IgD-negative memory B cell (primary cell): ENCODE results near the gene ODF2. TPM values are rescaled to one million over a fixed set of nuclear protein-coding genes. Genes with fewer than 3 reads are reported as not detected.
A peak's percentile ranks its signal among the peaks of the same experiment; 100 is the strongest.
"Not testable (repeated sequence)": the region's sequence is repeated elsewhere in the genome, so short reads cannot be mapped to it uniquely, and the experiment has no call there.

ENCODE experiments used
- H3K27ac Mint-ChIP-seq, 3 donors: one replicate each; pipeline ENCODE4 v1.8.0; 2020 to 2022; ENCODE audit warnings: mild to moderate bottlenecking in 3 of 3, mixed read lengths in 3 of 3, moderate library complexity in 1 of 3
- H3K27me3 Mint-ChIP-seq: one replicate; pipeline ENCODE4 v1.8.0; 2021; ENCODE audit warnings: mixed read lengths
- H3K36me3 Mint-ChIP-seq: one replicate; pipeline ENCODE4 v1.8.0; 2020; ENCODE audit warnings: mild to moderate bottlenecking, mixed read lengths
- H3K4me1 Mint-ChIP-seq, 3 donors: one replicate each; pipeline ENCODE4 v1.8.0; 2020 to 2022; ENCODE audit warnings: mixed read lengths in 3 of 3, mild to moderate bottlenecking in 1 of 3
- H3K4me3 Mint-ChIP-seq, 4 donors: one replicate each; pipeline ENCODE4 v1.8.0; 2020 to 2022; ENCODE audit warnings: mild to moderate bottlenecking in 4 of 4, mixed read lengths in 4 of 4, moderate library complexity in 3 of 4
- H3K9me3 Mint-ChIP-seq, 3 donors: one replicate each; pipeline ENCODE4 v1.8.0; 2020 to 2021; ENCODE audit warnings: mixed read lengths in 3 of 3, mild to moderate bottlenecking in 1 of 3
- polyA plus RNA-seq: library from polyadenylated mRNA; unstranded; fragments of 300-500 nt; fragmentation: Illumina TruSeq; gene quantifications from one replicate; pipeline ENCODE4 v1.2.3, GENCODE V29; 2021

Gene ODF2
- polyA plus RNA-seq, 1 donor from 2014 or later = 25.2 TPM

DNA sequence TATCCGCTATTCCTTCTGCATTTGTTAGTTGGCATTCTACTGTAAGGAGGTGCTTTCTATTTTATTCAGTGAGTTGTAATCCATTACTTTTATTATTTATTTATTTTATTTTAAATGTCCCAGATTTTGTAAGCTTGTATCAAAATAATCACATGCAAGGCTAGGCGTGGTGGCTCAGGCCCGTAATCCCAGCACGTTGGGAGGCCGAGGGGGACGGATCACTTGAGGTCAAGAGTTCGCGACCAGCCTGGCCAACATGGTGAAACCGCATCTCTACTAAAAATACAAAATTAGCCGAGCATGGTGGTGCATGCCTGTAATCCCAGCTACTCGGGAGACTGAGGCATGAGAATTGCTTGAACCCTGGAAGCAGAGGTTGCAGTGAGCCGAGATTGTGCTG is 50.1 kb downstream of the ODF2 start:
- Mint-ChIP-seq H3K4me1 (peaks cover 22 to 23% (median 22%) of the 10 kb centered on the region in 3 donors), H3K27ac (peak overlapping the region in 1 of 3 donors; percentile 90), H3K4me3 (peak overlapping the region in 3 of 4 donors; percentile 49 to 97 (median 93))
- not testable (repeated sequence) for H3K36me3 Mint-ChIP-seq, H3K27me3 Mint-ChIP-seq, H3K9me3 Mint-ChIP-seq

GRCh38 chr9:128512820-128513219 is 57.0 kb downstream of the ODF2 start:
- Mint-ChIP-seq H3K27ac (no peak overlapping the region), H3K36me3 (peaks cover 5% of the 10 kb centered on the region), H3K27me3 (no peaks in the 10 kb centered on the region), H3K4me1 (peaks cover 12 to 19% (median 15%) of the 10 kb centered on the region in 3 donors), H3K9me3 (no peaks in the 10 kb centered on the region), H3K4me3 (no peak overlapping the region)

DNA sequence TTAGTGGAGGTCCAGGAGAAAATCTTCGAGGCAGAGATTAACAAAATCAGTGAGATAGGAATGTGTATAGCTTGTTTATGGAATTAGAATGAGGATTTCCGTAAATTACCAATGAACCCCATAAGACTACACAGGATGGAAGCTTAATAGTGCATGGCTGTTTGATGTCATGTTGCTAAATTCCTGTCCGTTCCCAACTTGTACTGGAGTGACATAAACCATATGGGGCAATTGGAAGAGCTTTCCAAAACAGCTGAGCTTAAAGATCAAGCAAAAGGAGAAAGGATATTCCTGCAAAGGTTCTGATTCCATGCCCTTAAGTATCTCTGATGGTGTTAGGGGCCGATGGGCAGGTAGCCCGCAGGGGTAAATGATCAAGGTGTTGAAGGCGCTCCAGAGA is 66.2 kb downstream of the ODF2 start:
- Mint-ChIP-seq H3K27me3 (no peaks in the 10 kb centered on the region), H3K4me1 (no peaks in the 10 kb centered on the region), H3K27ac (no peak overlapping the region), H3K36me3 (peaks cover 15% of the 10 kb centered on the region), H3K4me3 (no peak overlapping the region), H3K9me3 (no peaks in the 10 kb centered on the region)

GRCh38 chr9:128523199-128523925 is 67.6 kb downstream of the ODF2 start:
- no peaks in the 10 kb centered on the region for H3K4me1 Mint-ChIP-seq
- no peak overlapping the region for H3K4me3 Mint-ChIP-seq
- H3K9me3 Mint-ChIP-seq = no peaks in the 10 kb centered on the region
- H3K27me3 Mint-ChIP-seq = no peaks in the 10 kb centered on the region
- peaks cover 13% of the 10 kb centered on the region for H3K36me3 Mint-ChIP-seq
- no peak overlapping the region for H3K27ac Mint-ChIP-seq

GRCh38 chr9:128526720-128527119 is 70.9 kb downstream of the ODF2 start:
- no peak overlapping the region for H3K4me3 Mint-ChIP-seq
- no peaks in the 10 kb centered on the region for H3K27me3 Mint-ChIP-seq
- H3K9me3 Mint-ChIP-seq = no peaks in the 10 kb centered on the region
- no peaks in the 10 kb centered on the region for H3K4me1 Mint-ChIP-seq
- H3K27ac Mint-ChIP-seq = no peak overlapping the region
- peaks cover 6% of the 10 kb centered on the region for H3K36me3 Mint-ChIP-seq

- Mint-ChIP-seq H3K27me3 (no peaks in the 10 kb centered on the region), H3K36me3 (peaks cover 3% of the 10 kb centered on the region), H3K4me1 (no peaks in the 10 kb centered on the region), H3K9me3 (no peaks in the 10 kb centered on the region), H3K4me3 (no peak overlapping the region), H3K27ac (no peak overlapping the region)
Measured at GRCh38 chr9:128528445-128529160, 72.8 kb downstream of the ODF2 start.

GRCh38 chr9:128529191-128529590 is 73.4 kb downstream of the ODF2 start:
- Mint-ChIP-seq H3K27me3 (no peaks in the 10 kb centered on the region), H3K27ac (no peak overlapping the region), H3K9me3 (no peaks in the 10 kb centered on the region), H3K36me3 (peaks cover 3% of the 10 kb centered on the region), H3K4me3 (no peak overlapping the region), H3K4me1 (no peaks in the 10 kb centered on the region)

DNA sequence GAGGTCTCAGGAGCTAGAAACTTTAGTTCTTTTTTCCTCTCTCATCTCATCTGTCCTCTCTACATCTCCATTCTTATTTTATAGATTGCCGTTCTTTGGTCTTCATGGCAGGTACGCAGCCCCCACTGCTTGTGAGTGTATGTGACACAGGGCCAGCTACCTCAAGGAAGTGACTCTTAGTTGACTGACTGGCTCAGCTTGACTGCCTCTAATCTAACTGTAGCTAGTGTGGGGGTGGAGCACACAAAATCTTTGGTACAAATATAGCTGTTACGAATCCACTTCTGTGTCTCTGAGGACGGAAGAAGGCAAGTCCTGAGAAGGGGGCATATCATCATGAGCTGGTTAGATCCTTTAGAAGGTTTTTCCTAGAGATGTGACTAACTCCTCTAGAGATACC is 76.8 kb downstream of the ODF2 start:
- no peaks in the 10 kb centered on the region for H3K27me3 Mint-ChIP-seq
- no peak overlapping the region for H3K4me3 Mint-ChIP-seq
- no peak overlapping the region for H3K27ac Mint-ChIP-seq
- no peaks in the 10 kb centered on the region for H3K9me3 Mint-ChIP-seq
- H3K4me1 Mint-ChIP-seq = no peaks in the 10 kb centered on the region
- peaks cover 3% of the 10 kb centered on the region for H3K36me3 Mint-ChIP-seq

GRCh38 chr9:128540634-128541360 is 85.0 kb downstream of the ODF2 start:
- Mint-ChIP-seq H3K27ac (no peak overlapping the region), H3K4me3 (no peak overlapping the region), H3K36me3 (no peaks in the 10 kb centered on the region), H3K27me3 (no peaks in the 10 kb centered on the region), H3K4me1 (peaks cover 0 to 2% (median 0%) of the 10 kb centered on the region in 3 donors), H3K9me3 (no peaks in the 10 kb centered on the region)

GRCh38 chr9:128546504-128546903 is 90.7 kb downstream of the ODF2 start:
- H3K9me3 Mint-ChIP-seq = no peaks in the 10 kb centered on the region
- no peaks in the 10 kb centered on the region for H3K27me3 Mint-ChIP-seq
- H3K27ac Mint-ChIP-seq = no peak overlapping the region
- H3K4me1 Mint-ChIP-seq = peaks cover 3 to 6% (median 4%) of the 10 kb centered on the region in 3 donors
- no peak overlapping the region for H3K4me3 Mint-ChIP-seq
- no peaks in the 10 kb centered on the region for H3K36me3 Mint-ChIP-seq

- Mint-ChIP-seq H3K4me1 (peaks cover 8 to 9% (median 9%) of the 10 kb centered on the region in 3 donors), H3K4me3 (peak overlapping the region in 1 of 4 donors; percentile 63), H3K27me3 (no peaks in the 10 kb centered on the region), H3K27ac (no peak overlapping the region), H3K36me3 (no peaks in the 10 kb centered on the region), H3K9me3 (no peaks in the 10 kb centered on the region)
Measured at GRCh38 chr9:128548876-128549275, 93.1 kb downstream of the ODF2 start.

DNA sequence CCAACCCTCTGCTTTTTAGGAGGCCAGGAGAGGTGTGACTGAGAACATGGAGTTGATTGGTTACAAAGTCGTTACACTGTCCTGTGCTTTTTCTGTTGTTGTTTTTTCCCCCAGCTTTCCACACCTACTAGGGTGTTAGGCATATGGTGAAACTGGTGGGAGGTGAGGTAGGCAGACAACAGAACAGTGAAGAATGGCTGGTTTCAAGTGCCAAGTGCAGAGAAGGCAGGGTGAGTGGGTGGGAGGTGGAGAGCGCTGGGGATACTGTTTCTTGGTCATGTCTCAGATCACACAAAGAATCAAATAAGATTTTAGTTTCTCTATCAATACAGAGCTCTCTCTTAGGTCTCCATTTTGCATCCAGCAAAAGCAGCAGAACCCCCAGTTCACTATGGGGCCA is 94.4 kb downstream of the ODF2 start:
- Mint-ChIP-seq H3K27me3 (no peaks in the 10 kb centered on the region), H3K27ac (peak overlapping the region in 2 of 3 donors; percentile 59 to 63), H3K4me3 (peak overlapping the region in 3 of 4 donors; percentile 41 to 74 (median 71)), H3K9me3 (no peaks in the 10 kb centered on the region), H3K36me3 (no peaks in the 10 kb centered on the region), H3K4me1 (peaks cover 7 to 9% (median 8%) of the 10 kb centered on the region in 3 donors)
